Heart right ventricle (tissue), 16 donors: ENCODE measurements around the gene GTF3A. TPM values are rescaled to one million over a fixed set of nuclear protein-coding genes. Genes with fewer than 3 reads are reported as not detected.
A peak's percentile ranks its signal among the peaks of the same experiment; 100 is the strongest.

Experiments used
- ATAC-seq, 8 donors: fragments of 200-7000 bp; cut with Tn5 transposase; one replicate each; pipeline ENCODE4 v1.9.1; 2020; ENCODE audit warnings: mild to moderate bottlenecking in 8 of 8, moderate library complexity in 8 of 8, moderate number of reproducible peaks in 1 of 8
- DNase-seq, 2 donors: peaks; one replicate each; pipeline ENCODE4 v3.0.0-alpha.2; 2020
- H3K27ac ChIP-seq, 10 donors: fragments of 200-600 bp; sonication (generic) in 2 of 10; one replicate each; pipeline versions ENCODE4 v1.5.0 to v1.8.0; 2020 to 2022; ENCODE audit warnings: mild to moderate bottlenecking in 3 of 10
- H3K27me3 ChIP-seq, 7 donors: fragments of 200-600 bp; one replicate each; pipeline ENCODE4 v1.8.0; 2021 to 2022; ENCODE audit warnings: mild to moderate bottlenecking in 2 of 7
- H3K36me3 ChIP-seq, 9 donors: fragments of 200-600 bp; sonication (generic) in 1 of 9; one replicate each; pipeline versions ENCODE4 v1.5.0 to v1.8.0; 2020 to 2022; ENCODE audit warnings: mild to moderate bottlenecking in 2 of 9
- H3K4me1 ChIP-seq, 9 donors: fragments of 200-600 bp; sonication (generic) in 1 of 9; one replicate each; pipeline versions ENCODE4 v1.5.0 to v1.8.0; 2020 to 2022; ENCODE audit warnings: mild to moderate bottlenecking in 4 of 9
- H3K4me3 ChIP-seq, 10 donors: fragments of 200-600 bp; sonication (generic) in 2 of 10; one replicate each; pipeline versions ENCODE4 v1.5.0 to v1.8.0; 2020 to 2022; ENCODE audit warnings: mild to moderate bottlenecking in 7 of 10, moderate library complexity in 2 of 10
- H3K9me3 ChIP-seq, 11 donors: fragments of 200-600 bp in 10 of 11; sonication (generic) in 2 of 11; one replicate each; pipeline versions ENCODE4 v1.5.0 to v1.8.0; 2013 to 2022; ENCODE audit warnings: mild to moderate bottlenecking in 2 of 11, control low read depth in 1 of 11, moderate library complexity in 1 of 11
- CTCF ChIP-seq, 9 donors: fragments of 200-600 bp; sonication (generic) in 2 of 9; IDR thresholded peaks; one replicate each; pipeline versions ENCODE4 v1.5.0 to v1.8.0; 2021 to 2022; ENCODE audit warnings: antibody characterized with exemption in 9 of 9, mild to moderate bottlenecking in 5 of 9, moderate library complexity in 1 of 9
- WGBS, 2 donors: extraction: QIAGEN DNeasy Blood & Tissue Kit; methylation state at CpG; one replicate each; pipeline ENCODE4 v1.1.7; 2013; ENCODE audit warnings: inconsistent platforms in 1 of 2; 5-methylcytosine and 5-hydroxymethylcytosine counted together
- intact Hi-C, 10 donors: fragments of 100-400 bp; cut with DNase I; formaldehyde crosslinking; loops; one replicate each; pipeline versions ENCODE4 v1.11.1 to v1.14.2; 2022
- polyA plus RNA-seq, 2 donors: library from polyadenylated mRNA; stranded (reverse); fragments of 200-250 nt; gene quantifications; one replicate each; pipeline ENCODE4 v1.2.3, GENCODE V29; 2013
- total RNA-seq, 10 donors: library from RNA; stranded (reverse); fragmentation: NEBNext Ultra II Directional in 3 of 10; extraction: Animal tissue kit (Norgen Biotek cat#: 25700) in 3 of 10; gene quantifications; one replicate each; pipeline versions ENCODE4 v1.2.1 to v1.2.4, GENCODE V29; 2021 to 2023
- donor health status: Arrhythmogenic right ventricular cardiomyopathy.
- donor health status: ischemic (EF 13 %, LVEDD 7.1; RV severe dilation, severe dysfunction).
- donor health status: healthy with polysubstance abuse.
- donor health status: DM: no; HTN: yes; CAD: no.
- donor health status: DM: no; HTN: no; CAD: no.
- donor health status: ischemic (EF 25% LVEDD 6.9; RV normal size, moderate dysfunction).
- donor health status: ischemic (EF 25% LVEDD 5.7; RV mildly dilated, moderate dysfunction).
- donor health status: healthy.
- donor health status: DM: yes; HTN: yes; CAD: no.
- donor health status: Ischemic cardiomyopathy.
- donor health status: ischemic (EF 35%, LVEDD 5.7; RV mildly dilated, moderate dysfunction).
- donor health status: nonischemic (EF 11% LVEDD 7.7; RV severe dilation, severe dysfunction).
- donor health status: DM: yes; HTN: yes; CAD: no.
- donor health status: PGD.
- donor health status: ischemic (EF 29% LVEDD 5.4; RV normal size, mild dysfunction).
- donor health status: nonischemic (EF 23%, LVEDD 6.1; RV moderate dilation, normal function).

Gene GTF3A
- total and polyA plus RNA-seq, 12 donors: 137 to 848 (median 175) TPM

- H3K4me3 ChIP-seq: no peak overlapping the region
- ATAC-seq (no peak), DNase-seq (no peak)
- peaks cover 0 to 4% (median 0%) of the 10 kb centered on the region in 9 donors for H3K4me1 ChIP-seq
- no peaks in the 10 kb centered on the region for H3K9me3 ChIP-seq
- intact Hi-C loops: loop anchor here in 6 of 10 donors (5.0 to 10.0 kb wide), 4 partner anchors 153 to 448 kb away; no protein-coding TSS in a partner anchor
- WGBS, 2 donors: 87 to 91% methylated on average over 4 of the region's 4 CpGs
- H3K36me3 ChIP-seq: no peaks in the 10 kb centered on the region
- TF ChIP-seq CTCF (IDR thresholded peaks at IDR 0.05): no peak
- no peak overlapping the region for H3K27ac ChIP-seq
- peaks cover 0 to 52% (median 14%) of the 10 kb centered on the region in 7 donors for H3K27me3 ChIP-seq
These were observed 45.3 kb upstream of the GTF3A start for GRCh38 chr13:27379126-27379525.

- DNase-seq (peak in 1 of 2 donors; percentile 39), ATAC-seq (peak in 3 of 8 donors; percentile 52 to 71 (median 54))
- Histone ChIP-seq H3K9me3 (no peaks in the 10 kb centered on the region), H3K4me1 (peaks cover 0 to 1% (median 0%) of the 10 kb centered on the region in 9 donors), H3K4me3 (no peak overlapping the region), H3K27ac (no peak overlapping the region), H3K27me3 (peaks cover 0 to 49% (median 11%) of the 10 kb centered on the region in 7 donors), H3K36me3 (no peaks in the 10 kb centered on the region)
- WGBS, 2 donors: 34 to 42% methylated on average over 14 of the region's 14 CpGs
- intact Hi-C loops: loop anchor here in 8 of 10 donors (5.0 to 10.0 kb wide), 5 partner anchors 145 to 447 kb away; no protein-coding TSS in a partner anchor
- peak; percentile 19 to 64 (median 57) for TF ChIP-seq CTCF (IDR thresholded peaks at IDR 0.05)
These were observed 44.5 kb upstream of the GTF3A start for GRCh38 chr13:27379694-27380641.

GRCh38 chr13:27381601-27382000 lies 42.8 kb upstream of the GTF3A start:
- H3K9me3 ChIP-seq: no peaks in the 10 kb centered on the region
- H3K27me3 ChIP-seq: peaks cover 0 to 42% (median 11%) of the 10 kb centered on the region in 7 donors
- intact Hi-C loops: loop anchor here in 3 of 10 donors (10.0 kb wide), 2 partner anchors 143 to 153 kb away; no protein-coding TSS in a partner anchor
- no peak for TF ChIP-seq CTCF (IDR thresholded peaks at IDR 0.05)
- peak in 1 of 8 donors; percentile 41 for ATAC-seq
- H3K4me3 ChIP-seq: no peak overlapping the region
- 73 to 74% methylated on average over 17 of the region's 17 CpGs for WGBS, 2 donors
- H3K36me3 ChIP-seq: no peaks in the 10 kb centered on the region
- no peak overlapping the region for H3K27ac ChIP-seq
- no peak for DNase-seq
- no peaks in the 10 kb centered on the region for H3K4me1 ChIP-seq

GRCh38 chr13:27383104-27383921 lies 41.1 kb upstream of the GTF3A start:
- intact Hi-C loops: loop anchor here in 3 of 10 donors (10.0 kb wide), 2 partner anchors 141 to 151 kb away; no protein-coding TSS in a partner anchor
- 88% methylated on average over 22 of the region's 22 CpGs for whole genome bisulfite sequencing, 2 donors
- DNase-seq (no peak), ATAC-seq (no peak)
- Histone ChIP-seq H3K27ac (no peak overlapping the region), H3K9me3 (no peaks in the 10 kb centered on the region), H3K4me1 (no peaks in the 10 kb centered on the region), H3K36me3 (no peaks in the 10 kb centered on the region), H3K27me3 (peaks cover 0 to 30% (median 10%) of the 10 kb centered on the region in 7 donors), H3K4me3 (no peak overlapping the region)
- TF ChIP-seq CTCF (IDR thresholded peaks at IDR 0.05): no peak
